GM18517 (cell line): Measurements from ENCODE around the gene GIPC3.

Experiments used
- ATAC-seq: cut with Tn5 transposase; IDR thresholded peaks from one replicate; pipeline ENCODE4 v1.9.1; 2021; ENCODE audit warnings: mild to moderate bottlenecking, moderate library complexity; ENCODE audit not compliant: unreplicated experiment

Gene GIPC3

DNA sequence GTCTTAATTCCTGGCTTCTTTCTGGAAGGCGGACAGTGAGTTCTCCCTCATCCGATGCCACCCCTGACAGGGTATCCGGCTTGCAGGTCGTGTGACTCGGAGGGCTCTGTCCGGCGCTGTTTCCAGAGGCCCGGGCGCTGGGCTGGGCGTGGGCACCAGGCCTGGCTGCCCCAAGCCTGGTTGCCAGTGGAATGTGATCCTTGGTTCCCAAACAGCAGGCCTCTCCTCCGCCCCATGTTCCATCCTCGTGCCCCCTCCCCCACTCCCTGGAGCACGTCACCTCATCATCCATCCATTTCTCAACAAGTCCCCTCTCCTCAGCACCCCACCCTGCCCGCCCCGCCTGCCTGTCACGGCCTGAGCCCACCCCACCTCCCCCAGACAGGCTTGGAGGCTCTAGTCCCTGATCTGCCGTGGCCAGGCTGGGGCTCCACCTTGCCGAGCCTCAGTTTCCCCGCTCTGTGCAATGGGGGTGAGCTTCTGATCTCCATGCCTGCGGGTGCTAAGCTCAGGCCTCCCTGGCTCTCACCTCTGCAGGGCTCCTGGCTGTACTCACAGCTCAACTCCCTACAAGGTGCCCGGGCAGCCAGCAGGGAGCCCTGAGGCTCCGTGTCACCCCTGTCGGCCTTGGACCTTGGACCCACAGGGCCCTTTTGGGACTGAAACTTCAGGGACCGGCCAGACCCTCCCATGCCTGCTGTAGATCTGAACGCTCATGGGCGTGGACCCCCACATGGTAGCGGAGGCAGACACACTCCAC, 19.1 kb downstream of the GIPC3 start:
- ATAC-seq: no peak

DNA sequence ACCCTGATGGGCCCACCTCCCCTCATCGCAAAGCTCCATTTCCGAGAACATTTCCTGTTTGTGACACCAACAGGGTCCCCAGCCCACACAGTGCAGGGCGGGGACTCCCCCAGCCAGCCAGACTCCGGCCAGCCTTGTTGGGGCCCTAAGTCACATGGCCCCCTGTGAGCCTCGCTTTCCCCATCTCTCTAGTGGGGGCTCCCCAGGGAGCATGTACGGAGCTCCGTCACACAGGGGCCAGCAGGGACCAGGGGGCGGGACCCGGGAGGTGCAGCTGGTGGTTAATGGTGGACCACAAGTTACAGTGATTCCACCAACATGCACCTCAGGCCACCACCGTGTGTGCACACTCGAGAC, 19.7 kb downstream of the GIPC3 start:
- no peak for ATAC-seq

GRCh38 chr19:3605361-3605760, 20.1 kb downstream of the GIPC3 start:
- ATAC-seq: no peak

- ATAC-seq: no peak
Measured at GRCh38 chr19:3605770-3606169, 20.5 kb downstream of the GIPC3 start.

DNA sequence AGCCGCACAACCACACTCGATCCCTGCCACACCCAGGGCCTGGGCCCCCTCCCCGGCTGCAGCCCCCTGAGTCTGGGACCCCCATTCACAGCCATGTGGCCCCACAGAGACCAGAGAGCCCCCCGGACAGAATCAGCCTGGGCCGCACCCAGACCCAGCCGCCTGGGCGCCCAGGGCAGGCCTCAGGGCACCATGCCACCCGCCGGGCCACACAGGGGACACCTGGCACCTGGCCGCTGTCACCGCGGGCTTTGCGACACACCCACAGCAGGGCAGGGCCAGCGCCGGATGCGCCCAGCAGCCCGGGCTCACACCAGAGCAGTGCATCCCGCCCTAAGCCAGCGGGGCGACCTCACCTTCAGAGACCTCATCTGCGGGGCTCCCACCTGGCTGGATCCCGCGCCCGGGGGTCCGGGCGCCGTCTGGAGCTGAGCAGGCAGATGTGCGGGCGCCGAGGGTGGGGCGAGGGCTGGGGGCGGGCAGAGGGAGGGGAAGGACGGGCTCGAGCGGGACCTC, 21.0 kb downstream of the GIPC3 start:
- no peak for ATAC-seq

- ATAC-seq: no peak
Measured at GRCh38 chr19:3606690-3607289, 21.5 kb downstream of the GIPC3 start, which contains the start of gene TBXA2R. TSS of gene TBXA2R (minus strand) at chr19:3606875. CDS start at chr19:3600634, 6,241 bp downstream.

GRCh38 chr19:3607303-3608078, 22.2 kb downstream of the GIPC3 start:
- ATAC-seq: no peak

DNA sequence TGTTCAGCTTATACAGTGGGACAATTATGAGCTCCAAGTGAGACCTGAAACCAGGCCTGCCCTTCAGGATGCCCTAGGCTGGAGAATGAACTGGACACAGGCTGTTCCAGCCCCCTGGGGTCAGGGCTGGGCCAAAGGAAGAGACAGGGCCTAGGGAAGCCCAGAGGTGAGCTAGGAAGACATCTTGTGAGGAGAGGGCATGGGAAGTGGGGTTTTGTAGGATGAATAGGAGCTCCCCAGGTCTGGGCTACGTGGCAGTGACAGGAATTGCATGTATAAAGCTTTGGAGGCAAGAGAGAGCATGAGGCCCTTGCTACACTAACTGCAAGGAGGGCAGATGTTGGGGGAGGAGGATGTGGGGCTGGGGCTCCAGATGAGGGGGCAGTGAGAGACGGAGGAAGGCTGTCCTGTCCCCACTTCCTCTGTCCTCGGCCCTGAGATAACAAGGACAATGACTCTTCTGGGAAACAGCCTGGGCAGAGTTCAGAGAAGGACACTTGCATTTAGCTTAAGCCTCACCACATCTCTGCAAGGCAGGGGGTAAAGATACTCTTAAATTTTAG, 22.9 kb downstream of the GIPC3 start:
- no peak for ATAC-seq

GRCh38 chr19:3608750-3609322, 23.6 kb downstream of the GIPC3 start:
- ATAC-seq: no peak

DNA sequence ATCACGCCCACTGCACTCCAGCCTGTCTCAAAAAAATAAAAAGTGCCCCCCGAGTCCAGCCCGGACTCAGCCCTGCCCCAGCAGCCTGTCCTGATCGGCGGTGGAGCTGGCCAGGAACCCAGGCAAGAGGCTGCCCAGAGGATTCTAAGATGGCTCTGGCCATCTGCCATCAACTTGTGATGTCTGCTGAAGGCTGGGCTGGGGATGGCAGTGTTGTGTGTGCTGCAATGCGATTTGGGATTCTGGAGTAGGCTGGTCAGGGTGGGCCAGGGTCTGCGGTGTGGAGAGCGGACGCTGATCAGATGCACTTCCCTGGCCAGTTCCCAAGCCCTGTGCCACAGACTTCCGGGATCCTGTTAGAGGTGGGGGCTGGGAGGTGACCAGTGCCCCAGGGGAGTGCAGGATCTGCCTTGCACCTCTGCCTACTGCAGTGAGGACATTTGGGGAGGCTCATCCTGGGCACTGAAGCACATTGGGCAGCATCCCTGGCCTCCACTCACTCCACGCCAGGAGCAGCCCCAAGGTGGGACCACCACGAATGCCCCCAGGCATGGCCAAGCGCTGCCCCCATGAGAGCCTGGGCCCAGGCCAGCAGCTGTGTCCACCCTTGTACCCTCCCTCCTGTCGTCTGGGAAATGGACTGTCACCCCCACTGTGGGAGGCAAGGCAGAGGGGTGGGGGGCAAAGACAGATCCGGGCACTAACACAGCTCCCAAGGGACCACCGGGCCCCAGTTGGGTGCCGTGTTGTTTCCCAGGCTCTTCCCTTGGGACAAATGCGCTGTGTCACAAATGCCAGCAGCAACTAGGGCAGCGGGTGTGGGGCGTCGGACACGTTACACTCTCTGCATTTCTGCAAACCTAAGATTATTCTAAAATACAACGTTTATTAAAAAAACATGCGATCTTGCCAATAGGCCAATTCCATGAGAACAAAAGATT, 24.8 kb downstream of the GIPC3 start:
- no peak for ATAC-seq

DNA sequence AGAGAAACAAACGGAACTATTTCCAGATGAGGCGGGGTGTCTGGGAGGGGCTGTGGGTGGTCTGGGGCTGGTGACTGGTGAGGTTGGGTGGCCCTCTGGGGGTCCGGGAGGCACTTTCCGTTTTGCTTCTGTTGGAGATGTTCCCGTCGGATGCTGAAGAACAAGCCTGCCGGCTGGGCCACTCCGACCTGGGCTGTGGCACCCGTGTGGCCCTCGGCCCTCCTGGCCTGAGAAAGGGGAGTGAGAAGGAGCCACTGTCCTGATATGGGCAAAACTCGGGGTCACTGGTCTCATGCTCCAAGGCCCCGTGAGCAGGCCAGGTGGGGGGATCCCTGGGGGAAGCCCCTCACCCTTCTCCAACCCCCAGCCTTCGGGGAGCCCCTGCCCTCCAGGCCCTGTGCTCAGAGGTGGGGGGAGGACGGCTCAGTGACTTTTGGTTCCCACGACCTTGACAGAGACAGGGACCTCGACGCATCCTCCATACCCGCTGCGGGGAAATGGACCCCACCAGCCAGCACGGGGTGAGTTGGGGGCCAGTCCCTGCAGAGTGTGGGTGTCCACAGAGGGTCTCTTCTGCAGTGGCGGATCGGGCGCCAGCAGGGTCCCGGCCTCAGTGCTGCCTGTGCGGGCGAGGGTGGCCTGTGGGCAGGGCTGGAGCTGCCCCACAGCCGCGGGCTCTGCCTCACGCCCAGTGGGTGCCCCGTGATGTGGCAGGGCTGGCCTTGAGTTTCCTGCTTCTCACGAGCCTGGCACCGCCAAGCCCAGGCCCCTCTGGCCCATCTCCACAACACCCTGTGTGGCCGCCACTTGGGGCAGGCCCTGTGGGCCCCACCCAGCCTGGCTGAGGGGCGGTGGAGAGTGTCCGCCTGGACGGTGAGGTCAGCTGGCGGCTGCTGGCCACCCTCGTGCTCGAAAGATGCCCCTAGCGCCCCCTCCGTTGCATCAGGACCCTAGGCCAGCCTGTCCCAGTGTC, 25.8 kb downstream of the GIPC3 start:
- ATAC-seq: no peak

- ATAC-seq: no peak
Measured at GRCh38 chr19:3611841-3612240, 26.6 kb downstream of the GIPC3 start.

GRCh38 chr19:3612330-3612729, 27.1 kb downstream of the GIPC3 start:
- no peak for ATAC-seq

- no peak for ATAC-seq
Measured at GRCh38 chr19:3612901-3613741, 27.8 kb downstream of the GIPC3 start.

DNA sequence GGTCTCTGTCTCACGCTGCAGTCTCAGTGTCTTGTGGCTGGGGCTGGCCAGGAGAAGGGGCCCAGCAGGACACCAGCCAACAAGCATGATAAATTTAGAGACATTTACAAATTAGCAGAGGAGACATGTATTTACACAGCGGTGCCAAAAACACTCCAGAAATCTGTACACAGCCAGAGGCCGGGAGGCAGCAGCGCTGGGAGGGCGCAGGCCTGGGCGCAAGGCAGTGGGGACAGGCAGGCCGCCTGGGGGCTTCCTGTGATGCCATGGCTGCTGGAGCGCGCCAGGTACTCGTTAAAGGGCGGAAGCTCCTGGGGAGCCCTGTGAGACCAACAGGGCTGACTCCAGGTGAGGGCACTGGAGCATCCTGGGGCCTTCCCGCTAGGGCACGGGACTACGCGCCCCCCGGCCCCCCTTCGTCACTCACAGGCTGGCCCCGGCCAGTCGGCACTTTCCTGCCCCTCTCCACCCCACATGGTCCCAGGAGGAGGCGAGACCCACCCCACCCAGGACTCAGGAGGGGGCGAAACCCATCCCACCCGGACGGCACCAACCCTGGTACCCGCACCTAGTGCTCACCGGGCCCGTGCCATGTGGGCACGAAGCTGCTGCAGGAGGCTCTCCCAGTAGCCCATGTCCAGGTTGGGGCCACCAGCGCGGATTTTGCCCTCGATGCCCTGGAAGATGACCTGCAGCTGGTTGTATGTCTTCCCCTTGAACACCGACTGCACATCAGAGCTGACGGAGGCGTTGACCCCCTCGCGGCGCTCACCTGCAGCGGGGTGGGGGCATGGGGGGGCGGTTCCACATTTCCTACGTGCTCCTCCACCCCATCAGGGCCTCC, 28.8 kb downstream of the GIPC3 start:
- no peak for ATAC-seq

GRCh38 chr19:3614858-3615505, 29.7 kb downstream of the GIPC3 start:
- ATAC-seq: no peak
